Subcutaneous adipose tissue (tissue), 4 donors: ENCODE data around the gene TRRAP. TPM values are rescaled to one million over a fixed set of nuclear protein-coding genes. Genes with fewer than 3 reads are reported as not detected.

Source experiments
- total RNA-seq, 4 donors: library from RNA; depleted of rRNA; stranded (reverse); fragments of >200 nt; gene quantifications; one replicate each; pipeline ENCODE4 v1.1.0, GENCODE V29; 2016
- TF ChIP-seq, protein P1 (sequence below): fragments of 450-650 bp; IDR thresholded peaks from one replicate; pipeline ENCODE4 v1.5.1; 2016; ENCODE audit warnings: low read depth, mild to moderate bottlenecking, control low read depth, antibody characterized with exemption, moderate library complexity

The TRRAP gene
- total RNA-seq, 4 donors from 2014 or later, result 22.7 to 30.8 (median 28.4) TPM

GRCh38 chr7:99008921-99009530 lies 130.7 kb downstream of the TRRAP start:
- TF ChIP-seq, protein P1, sequence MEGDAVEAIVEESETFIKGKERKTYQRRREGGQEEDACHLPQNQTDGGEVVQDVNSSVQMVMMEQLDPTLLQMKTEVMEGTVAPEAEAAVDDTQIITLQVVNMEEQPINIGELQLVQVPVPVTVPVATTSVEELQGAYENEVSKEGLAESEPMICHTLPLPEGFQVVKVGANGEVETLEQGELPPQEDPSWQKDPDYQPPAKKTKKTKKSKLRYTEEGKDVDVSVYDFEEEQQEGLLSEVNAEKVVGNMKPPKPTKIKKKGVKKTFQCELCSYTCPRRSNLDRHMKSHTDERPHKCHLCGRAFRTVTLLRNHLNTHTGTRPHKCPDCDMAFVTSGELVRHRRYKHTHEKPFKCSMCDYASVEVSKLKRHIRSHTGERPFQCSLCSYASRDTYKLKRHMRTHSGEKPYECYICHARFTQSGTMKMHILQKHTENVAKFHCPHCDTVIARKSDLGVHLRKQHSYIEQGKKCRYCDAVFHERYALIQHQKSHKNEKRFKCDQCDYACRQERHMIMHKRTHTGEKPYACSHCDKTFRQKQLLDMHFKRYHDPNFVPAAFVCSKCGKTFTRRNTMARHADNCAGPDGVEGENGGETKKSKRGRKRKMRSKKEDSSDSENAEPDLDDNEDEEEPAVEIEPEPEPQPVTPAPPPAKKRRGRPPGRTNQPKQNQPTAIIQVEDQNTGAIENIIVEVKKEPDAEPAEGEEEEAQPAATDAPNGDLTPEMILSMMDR, result no peak

DNA sequence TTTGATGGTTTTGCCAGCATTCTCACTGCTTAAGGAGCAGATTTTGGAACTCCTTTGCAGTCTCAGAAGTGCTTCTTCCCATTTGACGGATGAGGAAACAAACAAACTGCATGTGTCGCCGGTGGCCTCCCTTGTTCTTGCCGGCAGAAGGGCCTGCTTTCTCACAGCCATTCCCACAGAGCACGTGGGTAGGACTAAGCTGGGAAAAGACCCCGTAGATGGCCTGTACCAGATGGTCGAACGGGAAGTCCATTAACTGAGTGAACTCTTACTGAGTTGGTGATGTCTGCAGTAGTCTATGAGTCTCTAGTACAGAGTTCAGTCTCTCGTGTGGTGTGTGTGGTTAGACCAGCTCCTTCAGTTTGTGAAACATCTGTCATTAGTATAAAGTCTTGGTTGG lies 131.9 kb downstream of the TRRAP start:
- TF ChIP-seq, protein P1, result no peak

- TF ChIP-seq, protein P1, result no peak
Observed at GRCh38 chr7:99011341-99011705, 133.0 kb downstream of the TRRAP start.

DNA sequence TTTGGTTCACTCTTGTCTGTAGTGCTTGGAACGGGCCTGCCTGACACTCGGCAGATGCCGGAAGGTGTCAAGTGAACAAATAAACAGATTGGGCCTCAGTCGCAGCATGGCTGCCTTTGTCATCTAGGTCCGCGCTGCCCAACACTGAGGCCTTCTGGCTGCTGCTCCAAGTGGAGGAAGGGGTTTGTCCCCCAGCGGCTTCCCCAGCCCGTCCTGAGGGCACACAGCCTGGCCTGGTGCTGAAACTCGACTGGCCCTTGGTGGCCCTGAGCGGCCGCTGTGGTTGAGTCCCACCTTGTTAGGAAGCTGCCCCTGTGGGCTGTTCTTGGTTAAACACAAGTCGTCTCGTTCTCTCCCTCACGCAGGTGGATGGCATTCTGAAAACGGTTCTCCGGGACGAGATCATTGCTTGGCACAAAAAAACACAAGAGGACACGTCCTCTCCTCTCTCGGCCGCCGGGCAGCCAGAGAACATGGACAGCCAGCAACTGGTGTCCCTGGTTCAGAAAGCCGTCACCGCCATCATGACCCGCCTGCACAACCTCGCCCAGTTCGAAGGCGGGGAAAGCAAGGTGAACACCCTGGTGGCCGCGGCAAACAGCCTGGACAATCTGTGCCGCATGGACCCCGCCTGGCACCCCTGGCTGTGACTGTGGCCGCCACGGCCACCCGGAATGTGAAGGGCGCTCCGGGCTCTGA lies 133.5 kb downstream of the TRRAP start:
- TF ChIP-seq, protein P1, result no peak

- TF ChIP-seq, protein P1, result no peak
Observed at GRCh38 chr7:99012722-99013121, 134.4 kb downstream of the TRRAP start.

DNA sequence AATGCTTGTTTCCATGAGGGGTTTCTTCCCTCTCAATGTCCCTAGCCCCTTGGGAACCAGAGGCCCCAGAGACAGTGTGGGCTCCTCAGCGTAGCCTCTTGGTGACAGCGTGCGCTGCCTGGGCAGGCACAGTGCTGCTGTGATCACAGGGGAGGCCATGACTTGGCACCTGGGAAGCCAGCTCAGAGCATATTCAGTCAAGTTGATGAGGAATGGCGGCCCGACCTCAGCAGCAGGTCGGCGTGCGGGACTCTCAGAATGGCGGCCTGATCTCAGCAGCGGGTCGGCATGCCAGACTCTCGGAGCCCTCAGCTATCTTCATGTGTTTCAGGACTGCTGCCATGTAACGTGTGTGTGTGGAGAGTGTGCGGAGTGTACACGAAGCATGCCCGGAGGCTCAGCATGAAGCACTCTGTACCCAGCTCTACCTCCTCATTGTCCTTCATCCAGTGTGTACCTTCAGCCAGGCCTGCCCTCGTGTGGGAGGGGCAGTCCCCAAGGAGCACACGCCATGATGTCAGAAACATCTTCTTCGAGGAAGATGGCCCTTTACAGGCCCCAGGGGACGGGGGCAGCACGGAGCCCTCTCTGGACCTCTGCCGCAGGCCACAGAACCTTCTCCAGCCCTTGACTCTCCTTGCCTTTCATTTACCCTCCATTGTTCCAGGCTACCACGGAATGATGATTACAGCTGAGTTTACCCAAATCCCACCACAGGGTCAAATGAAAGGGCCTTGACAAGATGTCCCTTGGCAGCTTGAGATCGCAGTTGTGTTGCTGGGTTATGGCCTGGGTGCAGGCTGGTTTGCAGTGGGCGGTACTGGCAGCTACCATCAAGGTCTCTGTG lies 135.2 kb downstream of the TRRAP start:
- TF ChIP-seq, protein P1, result no peak
